Muscle of leg (tissue), 11 donors: ENCODE results near the gene ASMTL. TPM values are rescaled to one million over a fixed set of nuclear protein-coding genes. Genes with fewer than 3 reads are reported as not detected.
"Not testable (repeated sequence)": the region's sequence is repeated elsewhere in the genome, so short reads cannot be mapped to it uniquely, and the experiment has no call there.

Experiments
- DNase-seq: peaks from one replicate; pipeline ENCODE4 v3.0.0; 2013
- H3K27ac ChIP-seq: one replicate; pipeline ENCODE4 v1.5.1; 2013; ENCODE audit warnings: mild to moderate bottlenecking, low read length, control low read depth
- H3K27me3 ChIP-seq: one replicate; pipeline ENCODE4 v1.6.1; 2013; ENCODE audit warnings: low read length; ENCODE audit not compliant: control insufficient read depth, insufficient read depth
- H3K36me3 ChIP-seq: one replicate; pipeline ENCODE4 v1.6.1; 2013; ENCODE audit warnings: low read length; ENCODE audit not compliant: control insufficient read depth, insufficient read depth
- H3K4me1 ChIP-seq: one replicate; pipeline ENCODE4 v1.6.1; 2013; ENCODE audit warnings: low read length; ENCODE audit not compliant: control insufficient read depth, insufficient read depth
- H3K4me3 ChIP-seq: one replicate; pipeline ENCODE4 v1.5.1; 2013; ENCODE audit warnings: low read length, control low read depth
- H3K9me3 ChIP-seq: replicated peaks from 2 replicates; pipeline ENCODE4 v1.6.1; 2013; ENCODE audit warnings: low read depth, low read length; ENCODE audit not compliant: control insufficient read depth
- WGBS: methylation state at CpG from one replicate; pipeline ENCODE4 v1.1.5; 2013; ENCODE audit warnings: missing lambda C conversion rate; ENCODE audit not compliant: insufficient coverage; 5-methylcytosine and 5-hydroxymethylcytosine counted together
- polyA plus RNA-seq, 8 donors: library from polyadenylated mRNA; unstranded; fragments of 120-200 nt; gene quantifications; one replicate each; pipeline versions ENCODE4 v1.2.1 to v1.2.3, GENCODE V29; 2013; ENCODE audit warnings: inconsistent platforms in 1 of 8, low replicate concordance in 1 of 8; ENCODE audit not compliant: insufficient read length in 8 of 8, insufficient read depth in 1 of 8
- total RNA-seq: library from RNA; stranded (reverse); fragments of 120-200 nt; gene quantifications from one replicate; pipeline ENCODE4 v1.2.4, GENCODE V29; 2013

The ASMTL gene
- total and polyA plus RNA-seq, 9 donors: 9.4 to 32.5 (median 26.7) TPM

- Histone ChIP-seq H3K4me3 (no peak overlapping the region), H3K4me1 (peaks cover 6% of the 10 kb centered on the region), H3K36me3 (no peaks in the 10 kb centered on the region), H3K9me3 (peaks cover 13% of the 10 kb centered on the region), H3K27me3 (no peaks in the 10 kb centered on the region), H3K27ac (no peak overlapping the region)
- DNase-seq: no peak
- 72% methylated on average over 12 of the region's 15 CpGs for WGBS
These were observed 31.3 kb upstream of the ASMTL start for GRCh38 chrX:1483843-1484637.

GRCh38 chrX:1482530-1482928, 29.8 kb upstream of the ASMTL start:
- H3K27me3 ChIP-seq, H3K4me3 ChIP-seq, H3K4me1 ChIP-seq, DNase-seq, H3K36me3 ChIP-seq: not testable (repeated sequence)
- Histone ChIP-seq H3K27ac (peak overlapping the region; percentile 65), H3K9me3 (peaks cover 11% of the 10 kb centered on the region)
- no CpG with 5 or more reads among the region's 2 CpGs for WGBS

- peaks cover 11% of the 10 kb centered on the region for H3K9me3 ChIP-seq
- peaks cover 2% of the 10 kb centered on the region for H3K4me1 ChIP-seq
- H3K27ac ChIP-seq: peak overlapping the region; percentile 65
- peak; percentile 85 for DNase-seq
- 13% methylated on average over 25 of the region's 26 CpGs for WGBS
- no peaks in the 10 kb centered on the region for H3K36me3 ChIP-seq
- H3K4me3 ChIP-seq: no peak overlapping the region
- no peaks in the 10 kb centered on the region for H3K27me3 ChIP-seq
These were observed 29.2 kb upstream of the ASMTL start for GRCh38 chrX:1481636-1482529.

GRCh38 chrX:1480082-1480785, 27.5 kb upstream of the ASMTL start:
- Histone ChIP-seq H3K4me1 (no peaks in the 10 kb centered on the region), H3K9me3 (peaks cover 4% of the 10 kb centered on the region), H3K27ac (no peak overlapping the region), H3K4me3 (no peak overlapping the region), H3K27me3 (no peaks in the 10 kb centered on the region), H3K36me3 (no peaks in the 10 kb centered on the region)
- DNase-seq: no peak
- WGBS: no CpG with 5 or more reads among the region's 8 CpGs

- H3K27ac ChIP-seq: no peak overlapping the region
- DNase-seq: no peak
- no peaks in the 10 kb centered on the region for H3K36me3 ChIP-seq
- no peaks in the 10 kb centered on the region for H3K27me3 ChIP-seq
- no CpG with 5 or more reads among the region's 8 CpGs for WGBS
- H3K4me3 ChIP-seq: no peak overlapping the region
- peaks cover 4% of the 10 kb centered on the region for H3K9me3 ChIP-seq
- no peaks in the 10 kb centered on the region for H3K4me1 ChIP-seq
These were observed 25.2 kb upstream of the ASMTL start for GRCh38 chrX:1477801-1478458.

GRCh38 chrX:1477229-1477628, 24.5 kb upstream of the ASMTL start:
- H3K27me3 ChIP-seq: no peaks in the 10 kb centered on the region
- no peaks in the 10 kb centered on the region for H3K4me1 ChIP-seq
- no peak for DNase-seq
- WGBS: 71% methylated on average over 1 of the region's 3 CpGs
- no peak overlapping the region for H3K27ac ChIP-seq
- H3K9me3 ChIP-seq: peaks cover 4% of the 10 kb centered on the region
- no peak overlapping the region for H3K4me3 ChIP-seq
- no peaks in the 10 kb centered on the region for H3K36me3 ChIP-seq

- DNase-seq: no peak
- Histone ChIP-seq H3K27me3 (no peaks in the 10 kb centered on the region), H3K4me3 (no peak overlapping the region), H3K4me1 (no peaks in the 10 kb centered on the region), H3K27ac (no peak overlapping the region), H3K9me3 (peaks cover 4% of the 10 kb centered on the region), H3K36me3 (no peaks in the 10 kb centered on the region)
- WGBS: 100% methylated on average over 1 of the region's 5 CpGs
These were observed 24.0 kb upstream of the ASMTL start for GRCh38 chrX:1476682-1477081.

- Histone ChIP-seq H3K4me1 (no peaks in the 10 kb centered on the region), H3K9me3 (peaks cover 4% of the 10 kb centered on the region), H3K27me3 (no peaks in the 10 kb centered on the region), H3K4me3 (no peak overlapping the region), H3K27ac (no peak overlapping the region), H3K36me3 (no peaks in the 10 kb centered on the region)
- DNase-seq: no peak
- WGBS: no CpG with 5 or more reads among the region's 1 CpG
These were observed 23.2 kb upstream of the ASMTL start for GRCh38 chrX:1475881-1476280.

- H3K27me3 ChIP-seq: no peaks in the 10 kb centered on the region
- no peaks in the 10 kb centered on the region for H3K4me1 ChIP-seq
- no peak overlapping the region for H3K27ac ChIP-seq
- no peaks in the 10 kb centered on the region for H3K36me3 ChIP-seq
- no peak for DNase-seq
- peaks cover 4% of the 10 kb centered on the region for H3K9me3 ChIP-seq
- no peak overlapping the region for H3K4me3 ChIP-seq
- WGBS: no CpG with 5 or more reads among the region's 4 CpGs
These were observed 22.8 kb upstream of the ASMTL start for GRCh38 chrX:1475481-1475880.
